ENCODE data around the gene SOX10. TPM values are rescaled to one million over a fixed set of nuclear protein-coding genes. Genes with fewer than 3 reads are reported as not detected.

The SOX10 gene
- polyA plus RNA-seq, 1 donor from 2014 or later: not detected

DNA sequence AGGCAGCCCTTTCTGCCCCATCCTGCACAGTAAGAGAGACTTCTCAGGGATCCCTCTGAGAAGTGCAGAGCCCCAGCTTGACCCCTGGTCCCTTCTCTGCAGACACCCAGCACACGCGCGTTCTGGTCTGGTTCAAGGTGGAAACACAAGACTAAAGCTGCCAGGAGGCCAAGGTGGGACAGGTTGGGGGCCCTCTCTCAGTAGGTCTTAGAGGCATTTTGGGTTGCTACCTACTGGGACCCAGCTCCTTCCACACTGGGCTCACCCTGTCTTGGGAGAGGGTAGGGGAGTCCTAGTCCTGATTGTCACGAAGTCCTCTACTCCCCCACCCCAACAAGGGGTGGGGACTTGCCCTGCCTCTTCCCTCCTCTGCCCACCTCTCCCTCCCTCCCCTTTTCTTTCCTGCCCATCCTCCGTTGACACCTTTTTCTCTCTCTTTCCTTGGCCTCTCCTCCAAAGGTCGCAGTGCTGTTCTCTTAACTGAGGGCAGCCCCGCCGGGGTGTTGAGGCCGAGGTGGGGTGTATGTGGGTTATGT lies 763 bp upstream of the SOX10 start:
- H4K20me1 ChIP-seq (ENCODE audit: insufficient read depth): no peaks in the 10 kb centered on the region
- H3K9me3 ChIP-seq (ENCODE audit: low read length): no peaks in the 10 kb centered on the region
- TF ChIP-seq SMC3 (conservative IDR thresholded peaks at IDR 0.05; ENCODE audit: poor library complexity) (no peak), EP300 (conservative IDR thresholded peaks at IDR 0.05; ENCODE audit: poor library complexity, severe bottlenecking) (no peak), RAD21 (conservative IDR thresholded peaks at IDR 0.05) (no peak), TAF1 (IDR thresholded peaks at IDR 0.05; ENCODE audit: low read depth) (no peak), POLR2AphosphoS5 (IDR thresholded peaks at IDR 0.05) (no peak), EZH2 (IDR thresholded peaks at IDR 0.05; ENCODE audit: borderline replicate concordance, insufficient read depth, low read length, poor library complexity, severe bottlenecking) (no peak), MXI1 (conservative IDR thresholded peaks at IDR 0.05; ENCODE audit: poor library complexity, severe bottlenecking) (no peak)
- TF ChIP-seq, protein P1, sequence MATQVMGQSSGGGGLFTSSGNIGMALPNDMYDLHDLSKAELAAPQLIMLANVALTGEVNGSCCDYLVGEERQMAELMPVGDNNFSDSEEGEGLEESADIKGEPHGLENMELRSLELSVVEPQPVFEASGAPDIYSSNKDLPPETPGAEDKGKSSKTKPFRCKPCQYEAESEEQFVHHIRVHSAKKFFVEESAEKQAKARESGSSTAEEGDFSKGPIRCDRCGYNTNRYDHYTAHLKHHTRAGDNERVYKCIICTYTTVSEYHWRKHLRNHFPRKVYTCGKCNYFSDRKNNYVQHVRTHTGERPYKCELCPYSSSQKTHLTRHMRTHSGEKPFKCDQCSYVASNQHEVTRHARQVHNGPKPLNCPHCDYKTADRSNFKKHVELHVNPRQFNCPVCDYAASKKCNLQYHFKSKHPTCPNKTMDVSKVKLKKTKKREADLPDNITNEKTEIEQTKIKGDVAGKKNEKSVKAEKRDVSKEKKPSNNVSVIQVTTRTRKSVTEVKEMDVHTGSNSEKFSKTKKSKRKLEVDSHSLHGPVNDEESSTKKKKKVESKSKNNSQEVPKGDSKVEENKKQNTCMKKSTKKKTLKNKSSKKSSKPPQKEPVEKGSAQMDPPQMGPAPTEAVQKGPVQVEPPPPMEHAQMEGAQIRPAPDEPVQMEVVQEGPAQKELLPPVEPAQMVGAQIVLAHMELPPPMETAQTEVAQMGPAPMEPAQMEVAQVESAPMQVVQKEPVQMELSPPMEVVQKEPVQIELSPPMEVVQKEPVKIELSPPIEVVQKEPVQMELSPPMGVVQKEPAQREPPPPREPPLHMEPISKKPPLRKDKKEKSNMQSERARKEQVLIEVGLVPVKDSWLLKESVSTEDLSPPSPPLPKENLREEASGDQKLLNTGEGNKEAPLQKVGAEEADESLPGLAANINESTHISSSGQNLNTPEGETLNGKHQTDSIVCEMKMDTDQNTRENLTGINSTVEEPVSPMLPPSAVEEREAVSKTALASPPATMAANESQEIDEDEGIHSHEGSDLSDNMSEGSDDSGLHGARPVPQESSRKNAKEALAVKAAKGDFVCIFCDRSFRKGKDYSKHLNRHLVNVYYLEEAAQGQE (IDR thresholded peaks at IDR 0.05; ENCODE audit: borderline replicate concordance): no peak
- TF ChIP-seq, protein P2, sequence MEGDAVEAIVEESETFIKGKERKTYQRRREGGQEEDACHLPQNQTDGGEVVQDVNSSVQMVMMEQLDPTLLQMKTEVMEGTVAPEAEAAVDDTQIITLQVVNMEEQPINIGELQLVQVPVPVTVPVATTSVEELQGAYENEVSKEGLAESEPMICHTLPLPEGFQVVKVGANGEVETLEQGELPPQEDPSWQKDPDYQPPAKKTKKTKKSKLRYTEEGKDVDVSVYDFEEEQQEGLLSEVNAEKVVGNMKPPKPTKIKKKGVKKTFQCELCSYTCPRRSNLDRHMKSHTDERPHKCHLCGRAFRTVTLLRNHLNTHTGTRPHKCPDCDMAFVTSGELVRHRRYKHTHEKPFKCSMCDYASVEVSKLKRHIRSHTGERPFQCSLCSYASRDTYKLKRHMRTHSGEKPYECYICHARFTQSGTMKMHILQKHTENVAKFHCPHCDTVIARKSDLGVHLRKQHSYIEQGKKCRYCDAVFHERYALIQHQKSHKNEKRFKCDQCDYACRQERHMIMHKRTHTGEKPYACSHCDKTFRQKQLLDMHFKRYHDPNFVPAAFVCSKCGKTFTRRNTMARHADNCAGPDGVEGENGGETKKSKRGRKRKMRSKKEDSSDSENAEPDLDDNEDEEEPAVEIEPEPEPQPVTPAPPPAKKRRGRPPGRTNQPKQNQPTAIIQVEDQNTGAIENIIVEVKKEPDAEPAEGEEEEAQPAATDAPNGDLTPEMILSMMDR (IDR thresholded peaks at IDR 0.05; ENCODE audit: poor library complexity, severe bottlenecking): no peak
- H3K4me3 ChIP-seq (ENCODE audit: low read length): no peak overlapping the region
- no peak overlapping the region for H2AFZ ChIP-seq (ENCODE audit: low read depth, low read length)
- H3F3A ChIP-seq (ENCODE audit: insufficient read depth, low read length, poor library complexity, severe bottlenecking): no peaks in the 10 kb centered on the region
- H3K36me3 ChIP-seq (ENCODE audit: insufficient read depth, low read length): no peaks in the 10 kb centered on the region
- no peak overlapping the region for H3K4me2 ChIP-seq (ENCODE audit: low read length)
- H3K27me3 ChIP-seq (ENCODE audit: insufficient read depth, low read depth, low read length): peaks cover 4% of the 10 kb centered on the region
- H3K27ac ChIP-seq (ENCODE audit: low read length): no peak overlapping the region
- H3K79me2 ChIP-seq (replicated peaks; ENCODE audit: insufficient read depth, low read length): no peaks in the 10 kb centered on the region
- no peak overlapping the region for H3K9ac ChIP-seq (ENCODE audit: low read length)
- no peaks in the 10 kb centered on the region for H3K9me2 ChIP-seq (ENCODE audit: insufficient read depth, low read length)

DNA sequence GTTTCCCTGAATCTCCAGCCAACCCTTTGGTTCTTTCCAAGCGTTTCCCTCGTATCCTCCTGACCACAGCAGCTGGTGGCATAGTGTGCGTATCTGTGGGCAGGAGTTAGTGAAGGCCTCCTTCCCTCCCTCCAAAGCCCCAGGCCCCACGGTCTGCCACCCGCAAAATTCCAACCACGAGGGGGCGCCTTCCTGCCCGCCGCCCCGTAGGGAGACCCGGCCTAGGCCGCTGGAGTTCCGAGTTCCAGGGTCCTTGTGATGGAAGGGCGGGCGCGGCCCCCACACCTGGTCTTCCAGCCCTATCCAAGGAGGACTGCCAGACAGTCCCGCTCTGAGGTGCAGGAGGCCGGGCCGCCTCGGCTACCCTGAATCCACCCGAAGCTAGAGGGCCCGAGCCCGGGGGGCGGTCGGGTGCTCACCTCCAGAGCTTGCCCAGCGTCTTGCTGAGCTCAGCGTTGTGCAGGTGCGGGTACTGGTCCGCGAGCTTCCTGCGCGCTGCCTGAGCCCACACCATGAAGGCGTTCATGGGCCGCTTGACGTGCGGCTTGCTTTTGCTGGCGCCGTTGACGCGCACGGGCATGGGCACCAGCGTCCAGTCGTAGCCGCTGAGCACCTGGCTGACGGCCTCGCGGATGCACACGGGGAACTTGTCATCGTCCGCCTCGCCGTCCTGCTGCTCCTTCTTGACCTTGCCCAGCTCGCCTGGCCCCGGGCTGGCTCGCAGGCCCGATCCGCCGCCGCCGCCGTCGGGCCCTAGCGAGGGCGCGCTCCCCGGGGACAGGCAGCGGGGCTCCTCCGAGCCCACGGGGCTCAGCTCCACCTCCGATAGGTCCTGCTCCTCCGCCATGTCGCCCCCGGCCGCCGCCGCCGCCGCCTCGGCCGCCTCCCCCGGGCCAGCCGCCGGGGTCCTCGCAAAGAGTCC lies 1.2 kb downstream of the SOX10 start:
- no peaks in the 10 kb centered on the region for H3K79me2 ChIP-seq (replicated peaks; ENCODE audit: insufficient read depth, low read length)
- no peaks in the 10 kb centered on the region for H3K9me3 ChIP-seq (ENCODE audit: low read length)
- H4K20me1 ChIP-seq (ENCODE audit: insufficient read depth): no peaks in the 10 kb centered on the region
- H3K27ac ChIP-seq (ENCODE audit: low read length): no peak overlapping the region
- H2AFZ ChIP-seq (ENCODE audit: low read depth, low read length): no peak overlapping the region
- no peaks in the 10 kb centered on the region for H3F3A ChIP-seq (ENCODE audit: insufficient read depth, low read length, poor library complexity, severe bottlenecking)
- no peak overlapping the region for H3K4me3 ChIP-seq (ENCODE audit: low read length)
- no peaks in the 10 kb centered on the region for H3K36me3 ChIP-seq (ENCODE audit: insufficient read depth, low read length)
- H3K4me2 ChIP-seq (ENCODE audit: low read length): no peak overlapping the region
- peaks cover 4% of the 10 kb centered on the region for H3K27me3 ChIP-seq (ENCODE audit: insufficient read depth, low read depth, low read length)
- H3K9me2 ChIP-seq (ENCODE audit: insufficient read depth, low read length): no peaks in the 10 kb centered on the region
- TF ChIP-seq RAD21 (conservative IDR thresholded peaks at IDR 0.05) (no peak), POLR2AphosphoS5 (IDR thresholded peaks at IDR 0.05) (no peak), TAF1 (IDR thresholded peaks at IDR 0.05; ENCODE audit: low read depth) (no peak), EP300 (conservative IDR thresholded peaks at IDR 0.05; ENCODE audit: poor library complexity, severe bottlenecking) (no peak), EZH2 (IDR thresholded peaks at IDR 0.05; ENCODE audit: borderline replicate concordance, insufficient read depth, low read length, poor library complexity, severe bottlenecking) (no peak), MXI1 (conservative IDR thresholded peaks at IDR 0.05; ENCODE audit: poor library complexity, severe bottlenecking) (no peak), SMC3 (conservative IDR thresholded peaks at IDR 0.05; ENCODE audit: poor library complexity) (no peak)
- TF ChIP-seq, protein P2 (IDR thresholded peaks at IDR 0.05; ENCODE audit: poor library complexity, severe bottlenecking): no peak
- TF ChIP-seq, protein P1 (IDR thresholded peaks at IDR 0.05; ENCODE audit: borderline replicate concordance): no peak
- H3K9ac ChIP-seq (ENCODE audit: low read length): no peak overlapping the region

Measured in neural cell (in vitro differentiated cells).